ENCODE measurements around the gene ATXN10. TPM values are rescaled to one million over a fixed set of nuclear protein-coding genes. Genes with fewer than 3 reads are reported as not detected.

The ATXN10 gene
- polyA plus RNA-seq, 3 donors = 60.1 to 106 (median 92.4) TPM

GRCh38 chr22:45657701-45658100 is 13.9 kb upstream of the ATXN10 start:
- WGBS (ENCODE audit: insufficient coverage) = no CpG with 5 or more reads among the region's 4 CpGs
- TF ChIP-seq CTCF (IDR thresholded peaks at IDR 0.05) = no peak
- no peaks in the 10 kb centered on the region for H4K20me1 ChIP-seq (ENCODE audit: insufficient read depth, low read length)
- H3K4me2 ChIP-seq (replicated peaks; ENCODE audit: extremely low read depth, low read length, poor library complexity, severe bottlenecking) = no peak overlapping the region
- Mint-ChIP-seq H3K4me3 (no peak overlapping the region), H3K27ac (no peak overlapping the region), H3K9me3 (peaks cover 0 to 2% (median 0%) of the 10 kb centered on the region in 7 donors), H3K36me3 (no peaks in the 10 kb centered on the region), H3K27me3 (ENCODE audit: low read depth in 3 of 3) (peaks cover 10 to 18% (median 11%) of the 10 kb centered on the region in 3 donors), H3K4me1 (no peaks in the 10 kb centered on the region)
- no peak overlapping the region for H3K9ac ChIP-seq (ENCODE audit: insufficient read depth, low read length, poor library complexity, severe bottlenecking)
- H3K4me3 ChIP-seq (replicated peaks in 1 of 3; ENCODE audit: low read depth in 2 of 3, low read length in 3 of 3) = no peak overlapping the region
- no peaks in the 10 kb centered on the region for H3K4me1 ChIP-seq (ENCODE audit: control insufficient read depth in 1 of 2, insufficient read depth in 2 of 2, low read length in 2 of 2)
- no peaks in the 10 kb centered on the region for H3K79me2 ChIP-seq (ENCODE audit: insufficient read depth, low read length)
- H3K36me3 ChIP-seq (replicated peaks in 1 of 2; ENCODE audit: control insufficient read depth in 1 of 2, insufficient read depth in 2 of 2, low read length in 2 of 2) = no peaks in the 10 kb centered on the region
- no peak for DNase-seq
- intact Hi-C loops (cut with micrococcal nuclease) = no loop called here
- no peak overlapping the region for H2AFZ ChIP-seq (ENCODE audit: insufficient read depth, low read depth, low read length, poor library complexity, severe bottlenecking)
- peaks cover 0 to 2% of the 10 kb centered on the region in 2 donors for H3K27me3 ChIP-seq (ENCODE audit: control insufficient read depth in 2 of 2, insufficient read depth in 2 of 2, low read length in 2 of 2)
- H3K9me3 ChIP-seq (replicated peaks in 1 of 2; ENCODE audit: control insufficient read depth in 1 of 2, insufficient read depth in 1 of 2, low read length in 2 of 2) = no peaks in the 10 kb centered on the region
- H3K27ac ChIP-seq (ENCODE audit: low read depth in 1 of 2, low read length in 2 of 2) = no peak overlapping the region

GRCh38 chr22:45664136-45664646 is 7.4 kb upstream of the ATXN10 start:
- Histone ChIP-seq H3K36me3 (replicated peaks in 1 of 2; ENCODE audit: control insufficient read depth in 1 of 2, insufficient read depth in 2 of 2, low read length in 2 of 2) (no peaks in the 10 kb centered on the region), H3K9me3 (replicated peaks in 1 of 2; ENCODE audit: control insufficient read depth in 1 of 2, insufficient read depth in 1 of 2, low read length in 2 of 2) (no peaks in the 10 kb centered on the region), H3K79me2 (ENCODE audit: insufficient read depth, low read length) (no peaks in the 10 kb centered on the region), H3K4me1 (ENCODE audit: control insufficient read depth in 1 of 2, insufficient read depth in 2 of 2, low read length in 2 of 2) (no peaks in the 10 kb centered on the region), H3K27me3 (ENCODE audit: control insufficient read depth in 2 of 2, insufficient read depth in 2 of 2, low read length in 2 of 2) (peaks cover 5 to 13% of the 10 kb centered on the region in 2 donors), H3K4me2 (replicated peaks; ENCODE audit: extremely low read depth, low read length, poor library complexity, severe bottlenecking) (no peak overlapping the region), H3K27ac (ENCODE audit: low read depth in 1 of 2, low read length in 2 of 2) (no peak overlapping the region), H2AFZ (ENCODE audit: insufficient read depth, low read depth, low read length, poor library complexity, severe bottlenecking) (no peak overlapping the region), H4K20me1 (ENCODE audit: insufficient read depth, low read length) (no peaks in the 10 kb centered on the region), H3K9ac (ENCODE audit: insufficient read depth, low read length, poor library complexity, severe bottlenecking) (no peak overlapping the region), H3K4me3 (replicated peaks in 1 of 3; ENCODE audit: low read depth in 2 of 3, low read length in 3 of 3) (no peak overlapping the region)
- TF ChIP-seq CTCF (IDR thresholded peaks at IDR 0.05) = no peak
- DNase-seq = no peak
- Mint-ChIP-seq H3K36me3 (no peaks in the 10 kb centered on the region), H3K4me1 (no peaks in the 10 kb centered on the region), H3K27me3 (ENCODE audit: low read depth in 3 of 3) (peaks cover 14 to 22% (median 18%) of the 10 kb centered on the region in 3 donors), H3K9me3 (peaks cover 0 to 2% (median 0%) of the 10 kb centered on the region in 7 donors), H3K4me3 (no peak overlapping the region), H3K27ac (no peak overlapping the region)
- intact Hi-C loops (cut with micrococcal nuclease) = no loop called here
- WGBS (ENCODE audit: insufficient coverage) = no CpG with 5 or more reads among the region's 1 CpG

Data from CD14-positive monocyte (primary cell).